Measurements from ENCODE around the gene ADIRF.

- TF ChIP-seq, protein P1, sequence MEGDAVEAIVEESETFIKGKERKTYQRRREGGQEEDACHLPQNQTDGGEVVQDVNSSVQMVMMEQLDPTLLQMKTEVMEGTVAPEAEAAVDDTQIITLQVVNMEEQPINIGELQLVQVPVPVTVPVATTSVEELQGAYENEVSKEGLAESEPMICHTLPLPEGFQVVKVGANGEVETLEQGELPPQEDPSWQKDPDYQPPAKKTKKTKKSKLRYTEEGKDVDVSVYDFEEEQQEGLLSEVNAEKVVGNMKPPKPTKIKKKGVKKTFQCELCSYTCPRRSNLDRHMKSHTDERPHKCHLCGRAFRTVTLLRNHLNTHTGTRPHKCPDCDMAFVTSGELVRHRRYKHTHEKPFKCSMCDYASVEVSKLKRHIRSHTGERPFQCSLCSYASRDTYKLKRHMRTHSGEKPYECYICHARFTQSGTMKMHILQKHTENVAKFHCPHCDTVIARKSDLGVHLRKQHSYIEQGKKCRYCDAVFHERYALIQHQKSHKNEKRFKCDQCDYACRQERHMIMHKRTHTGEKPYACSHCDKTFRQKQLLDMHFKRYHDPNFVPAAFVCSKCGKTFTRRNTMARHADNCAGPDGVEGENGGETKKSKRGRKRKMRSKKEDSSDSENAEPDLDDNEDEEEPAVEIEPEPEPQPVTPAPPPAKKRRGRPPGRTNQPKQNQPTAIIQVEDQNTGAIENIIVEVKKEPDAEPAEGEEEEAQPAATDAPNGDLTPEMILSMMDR (IDR thresholded peaks at IDR 0.05; ENCODE audit: low read depth, low read length, poor library complexity, severe bottlenecking), result no peak
- TF ChIP-seq EZH2phosphoT487 (IDR thresholded peaks at IDR 0.05; ENCODE audit: borderline replicate concordance, low read length), result no peak
These were observed 36.4 kb upstream of the ADIRF start for GRCh38 chr10:86931872-86932271.
